Measurements from ENCODE around the gene ZSWIM1. TPM values are rescaled to one million over a fixed set of nuclear protein-coding genes. Genes with fewer than 3 reads are reported as not detected.

ZSWIM1 gene
- total RNA-seq, 1 donor from 2014 or later: 13.3 TPM

- no peak for TF ChIP-seq CTCF (IDR thresholded peaks at IDR 0.05)
- Mint-ChIP-seq H3K36me3 (ENCODE audit: unreplicated experiment) (peaks cover 2% of the 10 kb centered on the region), H3K9me3 (ENCODE audit: unreplicated experiment) (no peaks in the 10 kb centered on the region), H3K27ac (ENCODE audit: unreplicated experiment) (no peak overlapping the region), H3K4me1 (ENCODE audit: unreplicated experiment) (peaks cover 33% of the 10 kb centered on the region), H3K27me3 (ENCODE audit: unreplicated experiment) (no peaks in the 10 kb centered on the region), H3K4me3 (ENCODE audit: unreplicated experiment) (no peak overlapping the region)
- DNase-seq (ENCODE audit: extremely low spot score, unreplicated experiment): no peak
Measured at GRCh38 chr20:45861221-45862075, 19.6 kb upstream of the ZSWIM1 start.

GRCh38 chr20:45863543-45864470 lies 17.2 kb upstream of the ZSWIM1 start:
- no peak overlapping the region for H3K27ac Mint-ChIP-seq (ENCODE audit: unreplicated experiment)
- TF ChIP-seq CTCF (IDR thresholded peaks at IDR 0.05): no peak
- no peak for DNase-seq (ENCODE audit: extremely low spot score, unreplicated experiment)
- peaks cover 15% of the 10 kb centered on the region for H3K4me1 Mint-ChIP-seq (ENCODE audit: unreplicated experiment)
- peaks cover 2% of the 10 kb centered on the region for H3K36me3 Mint-ChIP-seq (ENCODE audit: unreplicated experiment)
- H3K9me3 Mint-ChIP-seq (ENCODE audit: unreplicated experiment): no peaks in the 10 kb centered on the region
- H3K4me3 Mint-ChIP-seq (ENCODE audit: unreplicated experiment): no peak overlapping the region
- no peaks in the 10 kb centered on the region for H3K27me3 Mint-ChIP-seq (ENCODE audit: unreplicated experiment)

GRCh38 chr20:45866454-45866853 lies 14.6 kb upstream of the ZSWIM1 start:
- Mint-ChIP-seq H3K9me3 (ENCODE audit: unreplicated experiment) (no peaks in the 10 kb centered on the region), H3K27ac (ENCODE audit: unreplicated experiment) (no peak overlapping the region), H3K4me1 (ENCODE audit: unreplicated experiment) (no peaks in the 10 kb centered on the region), H3K27me3 (ENCODE audit: unreplicated experiment) (no peaks in the 10 kb centered on the region), H3K36me3 (ENCODE audit: unreplicated experiment) (peaks cover 2% of the 10 kb centered on the region), H3K4me3 (ENCODE audit: unreplicated experiment) (no peak overlapping the region)
- no peak for DNase-seq (ENCODE audit: extremely low spot score, unreplicated experiment)
- no peak for TF ChIP-seq CTCF (IDR thresholded peaks at IDR 0.05)

GRCh38 chr20:45867136-45867818 lies 13.8 kb upstream of the ZSWIM1 start:
- no peaks in the 10 kb centered on the region for H3K27me3 Mint-ChIP-seq (ENCODE audit: unreplicated experiment)
- no peaks in the 10 kb centered on the region for H3K9me3 Mint-ChIP-seq (ENCODE audit: unreplicated experiment)
- H3K4me1 Mint-ChIP-seq (ENCODE audit: unreplicated experiment): no peaks in the 10 kb centered on the region
- no peak overlapping the region for H3K27ac Mint-ChIP-seq (ENCODE audit: unreplicated experiment)
- H3K36me3 Mint-ChIP-seq (ENCODE audit: unreplicated experiment): peaks cover 2% of the 10 kb centered on the region
- H3K4me3 Mint-ChIP-seq (ENCODE audit: unreplicated experiment): no peak overlapping the region
- DNase-seq (ENCODE audit: extremely low spot score, unreplicated experiment): no peak
- TF ChIP-seq CTCF (IDR thresholded peaks at IDR 0.05): no peak
